GM19468 (cell line): Measurements from ENCODE around the gene STAT6.

ENCODE experiments used
- ATAC-seq: cut with Tn5 transposase; IDR thresholded peaks from one replicate; pipeline ENCODE4 v1.9.1; 2021; ENCODE audit warnings: mild to moderate bottlenecking, moderate library complexity, moderate number of reproducible peaks; ENCODE audit not compliant: unreplicated experiment; ENCODE audit errors: extremely low read depth

Gene STAT6, protein sequence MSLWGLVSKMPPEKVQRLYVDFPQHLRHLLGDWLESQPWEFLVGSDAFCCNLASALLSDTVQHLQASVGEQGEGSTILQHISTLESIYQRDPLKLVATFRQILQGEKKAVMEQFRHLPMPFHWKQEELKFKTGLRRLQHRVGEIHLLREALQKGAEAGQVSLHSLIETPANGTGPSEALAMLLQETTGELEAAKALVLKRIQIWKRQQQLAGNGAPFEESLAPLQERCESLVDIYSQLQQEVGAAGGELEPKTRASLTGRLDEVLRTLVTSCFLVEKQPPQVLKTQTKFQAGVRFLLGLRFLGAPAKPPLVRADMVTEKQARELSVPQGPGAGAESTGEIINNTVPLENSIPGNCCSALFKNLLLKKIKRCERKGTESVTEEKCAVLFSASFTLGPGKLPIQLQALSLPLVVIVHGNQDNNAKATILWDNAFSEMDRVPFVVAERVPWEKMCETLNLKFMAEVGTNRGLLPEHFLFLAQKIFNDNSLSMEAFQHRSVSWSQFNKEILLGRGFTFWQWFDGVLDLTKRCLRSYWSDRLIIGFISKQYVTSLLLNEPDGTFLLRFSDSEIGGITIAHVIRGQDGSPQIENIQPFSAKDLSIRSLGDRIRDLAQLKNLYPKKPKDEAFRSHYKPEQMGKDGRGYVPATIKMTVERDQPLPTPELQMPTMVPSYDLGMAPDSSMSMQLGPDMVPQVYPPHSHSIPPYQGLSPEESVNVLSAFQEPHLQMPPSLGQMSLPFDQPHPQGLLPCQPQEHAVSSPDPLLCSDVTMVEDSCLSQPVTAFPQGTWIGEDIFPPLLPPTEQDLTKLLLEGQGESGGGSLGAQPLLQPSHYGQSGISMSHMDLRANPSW

GRCh38 chr12:57111031-57111734 is at the start of gene STAT6:
Gene STAT6, minus strand, starts transcription at chr12:57111362. Its CDS starts 3,084 bp downstream, at chr12:57108278.
- no peak for ATAC-seq

GRCh38 chr12:57160741-57161140 is 49.6 kb upstream of the STAT6 start:
- ATAC-seq, result no peak

- no peak for ATAC-seq
Measured at GRCh38 chr12:57160040-57160439, 48.9 kb upstream of the STAT6 start.

- no peak for ATAC-seq
Measured at GRCh38 chr12:57159311-57159710, 48.1 kb upstream of the STAT6 start.

DNA sequence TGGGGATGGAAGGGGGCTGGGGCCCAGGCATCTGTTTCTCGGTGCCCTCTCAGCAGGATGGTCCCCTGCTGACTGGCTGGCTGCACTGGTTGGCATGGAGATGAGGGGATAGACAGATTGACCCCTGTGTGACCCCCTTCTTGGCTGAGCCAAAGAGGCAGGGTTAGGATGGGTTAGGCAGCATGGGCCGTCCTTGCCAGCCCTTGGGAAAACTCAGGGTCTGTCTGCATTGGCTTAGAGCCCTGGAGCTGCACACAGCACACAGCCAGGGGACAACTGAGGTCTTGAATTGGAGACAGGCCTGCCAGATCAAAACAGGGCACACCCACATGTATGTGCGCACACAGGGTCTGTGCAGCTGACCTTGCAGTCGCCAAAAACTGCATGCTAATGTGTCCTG is 47.5 kb upstream of the STAT6 start:
- no peak for ATAC-seq

DNA sequence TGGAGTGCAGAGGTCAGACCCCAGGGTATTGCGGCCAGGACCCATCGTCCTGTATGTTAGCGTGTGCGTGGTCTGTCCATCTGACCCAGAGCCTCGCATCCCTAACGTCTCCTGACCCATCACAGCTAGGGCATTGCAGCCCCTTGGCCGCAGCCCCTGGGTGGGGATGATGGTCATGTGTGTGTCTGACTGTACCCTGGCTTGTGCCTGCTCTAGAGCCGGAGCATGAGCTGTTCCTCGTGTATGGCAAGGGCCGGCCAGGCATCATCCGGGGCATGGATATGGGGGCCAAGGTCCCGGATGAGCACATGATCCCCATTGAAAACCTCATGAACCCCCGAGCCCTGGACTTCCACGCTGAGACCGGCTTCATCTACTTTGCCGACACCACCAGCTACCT is 47.0 kb upstream of the STAT6 start:
- no peak for ATAC-seq

DNA sequence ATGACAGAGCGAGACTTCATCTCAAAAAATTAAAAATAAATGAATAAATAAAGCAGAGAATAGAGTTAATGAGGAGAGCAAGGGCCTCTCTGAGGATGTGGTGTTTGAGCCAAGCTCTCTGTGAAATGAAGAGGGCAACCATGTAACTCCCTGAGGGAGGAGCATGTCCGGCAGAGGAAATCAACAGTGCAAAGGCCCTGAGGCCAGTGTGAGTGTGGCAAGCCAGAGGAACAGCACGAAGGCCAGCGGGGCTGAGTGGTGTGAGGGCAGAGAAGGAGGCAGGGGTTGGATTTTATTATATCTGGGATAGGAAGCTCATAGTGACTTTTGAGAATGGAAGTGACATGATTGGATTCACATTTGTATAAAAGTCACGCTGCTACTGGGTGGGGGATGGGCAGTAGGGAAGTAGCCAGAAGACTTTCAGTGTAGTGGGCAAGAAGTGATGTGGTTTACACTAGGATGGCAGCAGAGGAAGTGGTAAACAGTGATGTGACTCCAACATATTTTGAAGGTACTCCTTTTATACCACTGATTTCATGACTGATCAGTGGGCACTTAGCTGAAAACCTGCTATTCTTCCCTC is 46.5 kb upstream of the STAT6 start:
- ATAC-seq, result no peak

- ATAC-seq, result no peak
Measured at GRCh38 chr12:57156701-57157403, 45.7 kb upstream of the STAT6 start.

- no peak for ATAC-seq
Measured at GRCh38 chr12:57154804-57155434, 43.8 kb upstream of the STAT6 start.

DNA sequence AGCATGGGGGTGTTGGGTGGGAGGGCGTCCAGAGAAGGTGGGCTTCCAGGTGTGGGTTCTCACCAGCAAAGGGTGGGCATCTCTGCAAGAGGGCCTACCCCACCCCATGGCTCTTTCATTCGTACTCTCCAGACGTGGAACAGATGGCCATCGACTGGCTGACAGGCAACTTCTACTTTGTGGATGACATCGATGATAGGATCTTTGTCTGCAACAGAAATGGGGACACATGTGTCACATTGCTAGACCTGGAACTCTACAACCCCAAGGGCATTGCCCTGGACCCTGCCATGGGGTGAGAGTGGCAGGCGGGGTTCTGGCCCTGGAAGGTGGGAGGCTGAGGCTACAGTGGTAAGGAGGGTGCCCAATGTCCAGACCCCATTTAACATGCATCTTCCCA is 42.9 kb upstream of the STAT6 start:
- ATAC-seq, result no peak

GRCh38 chr12:57153415-57153997 is 42.3 kb upstream of the STAT6 start:
- ATAC-seq, result no peak

GRCh38 chr12:57152639-57153038 is 41.5 kb upstream of the STAT6 start:
- ATAC-seq, result no peak

- ATAC-seq, result no peak
Measured at GRCh38 chr12:57151741-57152630, 40.8 kb upstream of the STAT6 start.

DNA sequence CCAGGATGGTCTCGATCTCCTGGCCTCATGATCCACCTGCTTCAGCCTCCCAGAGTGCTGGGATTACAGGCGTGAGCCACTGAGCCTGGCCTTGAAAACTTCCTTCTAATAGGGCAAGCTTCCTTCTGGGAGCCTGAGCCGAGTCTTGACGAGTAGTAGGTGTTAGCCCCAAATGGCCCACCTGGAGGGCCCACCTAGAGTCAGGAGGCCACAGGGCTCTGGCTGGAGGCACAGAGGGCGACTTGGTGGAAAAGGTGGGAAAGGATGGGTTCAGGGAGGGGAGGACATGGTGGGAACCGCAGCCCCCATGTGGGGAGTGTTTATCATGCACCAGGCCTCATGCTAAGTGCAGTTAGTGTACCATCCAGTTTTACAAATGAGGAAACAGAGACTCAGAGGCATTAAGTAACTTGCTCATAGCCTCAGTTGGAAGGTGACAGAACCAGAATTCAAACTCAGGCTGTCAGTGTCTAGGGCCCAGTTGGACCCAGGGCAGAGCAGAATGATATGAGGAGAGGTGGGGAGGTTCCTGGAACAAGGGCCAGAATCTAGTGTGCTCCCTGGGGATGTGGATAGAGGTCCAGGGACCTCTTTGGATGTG is 39.3 kb upstream of the STAT6 start:
- no peak for ATAC-seq

- ATAC-seq, result no peak
Measured at GRCh38 chr12:57149245-57149900, 38.2 kb upstream of the STAT6 start.

DNA sequence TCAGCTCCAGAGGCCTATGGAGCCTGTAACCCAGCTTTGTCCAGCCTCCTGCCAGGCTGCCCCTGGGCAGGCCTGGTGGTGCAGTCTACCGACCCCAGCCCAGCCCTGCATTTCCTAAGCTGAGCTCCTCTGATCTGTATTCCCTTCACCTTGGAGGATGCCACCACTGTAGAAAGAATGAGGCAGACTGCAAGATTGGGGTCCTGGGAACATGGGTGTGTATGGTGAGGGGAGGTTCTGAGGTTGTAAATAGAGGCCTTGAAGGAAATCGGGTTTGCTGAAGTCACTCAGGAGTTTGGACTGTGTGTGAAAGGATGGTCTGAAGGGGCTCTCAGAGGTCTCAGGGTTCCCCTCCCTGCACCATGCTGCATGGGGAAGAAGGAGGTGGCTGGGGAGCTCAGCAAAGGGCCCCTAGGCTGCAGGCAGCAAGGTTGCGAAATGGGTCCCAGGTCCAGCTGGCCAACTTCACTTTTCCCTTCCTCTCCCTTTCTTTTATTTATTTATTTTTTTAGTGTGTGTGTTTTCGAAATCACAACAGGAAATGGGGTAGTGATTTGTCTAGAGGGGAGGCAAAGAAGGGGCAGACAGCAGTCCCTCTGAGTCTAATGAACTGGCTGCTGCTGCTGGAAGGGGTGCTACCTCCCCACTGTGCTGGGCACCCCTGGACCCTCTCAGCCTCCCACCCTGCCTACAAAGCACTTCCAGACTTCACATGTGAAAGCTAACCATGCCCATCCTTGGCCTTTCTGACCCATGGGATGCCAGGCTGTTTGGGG is 37.5 kb upstream of the STAT6 start:
- no peak for ATAC-seq
